Right lobe of liver (tissue), 4 donors: ENCODE measurements around the gene DYNC1LI1.

Source experiments
- POLR2A ChIP-seq: fragments of 450-650 bp; IDR thresholded peaks from one replicate; pipeline ENCODE4 v1.6.1; 2017; ENCODE audit warnings: antibody characterized with exemption, mild to moderate bottlenecking
- TF ChIP-seq, protein P1 (sequence below), 4 donors: fragments of 200-600 bp in 3 of 4; fragments of 450-650 bp in 1 of 4; IDR thresholded peaks; one replicate each; pipeline versions ENCODE4 v1.5.1 to v1.8.0; 2016 to 2022; ENCODE audit warnings: antibody characterized with exemption in 4 of 4, mild to moderate bottlenecking in 2 of 4
- donor health status: DM: no; HTN: no; CAD: no.
- donor health status: DM: no; HTN: no; CAD: no.
- donor health status: DM: no; HTN: yes; CAD: no.

DNA sequence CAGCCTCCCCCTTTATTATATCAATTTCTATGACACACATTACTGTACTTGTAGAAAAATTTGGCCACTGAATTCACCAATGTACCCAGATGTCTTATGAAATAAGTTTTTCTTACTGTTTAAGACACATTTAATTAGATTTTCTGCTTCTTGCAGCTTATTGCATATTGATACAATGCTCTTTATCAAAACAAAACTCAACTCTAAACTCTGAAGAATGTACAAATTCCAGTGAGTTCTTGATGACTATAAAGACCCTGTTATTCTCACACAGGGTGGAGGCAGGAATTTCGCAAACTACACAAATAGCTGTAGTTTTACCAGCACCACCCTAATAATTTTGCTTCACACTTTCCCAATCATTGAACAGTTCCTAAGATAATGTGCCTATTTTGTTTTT lies 90.1 kb downstream of the DYNC1LI1 start:
- no peak for TF ChIP-seq POLR2A
- TF ChIP-seq, protein P1, sequence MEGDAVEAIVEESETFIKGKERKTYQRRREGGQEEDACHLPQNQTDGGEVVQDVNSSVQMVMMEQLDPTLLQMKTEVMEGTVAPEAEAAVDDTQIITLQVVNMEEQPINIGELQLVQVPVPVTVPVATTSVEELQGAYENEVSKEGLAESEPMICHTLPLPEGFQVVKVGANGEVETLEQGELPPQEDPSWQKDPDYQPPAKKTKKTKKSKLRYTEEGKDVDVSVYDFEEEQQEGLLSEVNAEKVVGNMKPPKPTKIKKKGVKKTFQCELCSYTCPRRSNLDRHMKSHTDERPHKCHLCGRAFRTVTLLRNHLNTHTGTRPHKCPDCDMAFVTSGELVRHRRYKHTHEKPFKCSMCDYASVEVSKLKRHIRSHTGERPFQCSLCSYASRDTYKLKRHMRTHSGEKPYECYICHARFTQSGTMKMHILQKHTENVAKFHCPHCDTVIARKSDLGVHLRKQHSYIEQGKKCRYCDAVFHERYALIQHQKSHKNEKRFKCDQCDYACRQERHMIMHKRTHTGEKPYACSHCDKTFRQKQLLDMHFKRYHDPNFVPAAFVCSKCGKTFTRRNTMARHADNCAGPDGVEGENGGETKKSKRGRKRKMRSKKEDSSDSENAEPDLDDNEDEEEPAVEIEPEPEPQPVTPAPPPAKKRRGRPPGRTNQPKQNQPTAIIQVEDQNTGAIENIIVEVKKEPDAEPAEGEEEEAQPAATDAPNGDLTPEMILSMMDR (IDR thresholded peaks at IDR 0.05), result no peak
